Measurements from ENCODE around the gene KRTAP5-8. TPM values are rescaled to one million over a fixed set of nuclear protein-coding genes. Genes with fewer than 3 reads are reported as not detected.

The KRTAP5-8 gene
- total RNA-seq, 6 experiments from 2014 or later, result 0.24 TPM; not detected in 5

GRCh38 chr11:71542382-71542781 is 4.6 kb downstream of the KRTAP5-8 start:
- TF ChIP-seq POLR2A (IDR thresholded peaks at IDR 0.05), result no peak
- WGBS (ENCODE audit: insufficient coverage, low coverage, low lambda C conversion rate, missing lambda C conversion rate), result 60% methylated on average over 2 of the region's 7 CpGs
- Histone ChIP-seq H3K4me3 (no peak overlapping the region), H3K9me3 (no peaks in the 10 kb centered on the region), H3K27me3 (no peaks in the 10 kb centered on the region), H3K36me3 (no peaks in the 10 kb centered on the region), H3K27ac (no peak overlapping the region), H3K4me1 (no peaks in the 10 kb centered on the region)
- no peak for ATAC-seq
- intact Hi-C loops (cut with DNase I), result no loop called here
- DNase-seq, result no peak

DNA sequence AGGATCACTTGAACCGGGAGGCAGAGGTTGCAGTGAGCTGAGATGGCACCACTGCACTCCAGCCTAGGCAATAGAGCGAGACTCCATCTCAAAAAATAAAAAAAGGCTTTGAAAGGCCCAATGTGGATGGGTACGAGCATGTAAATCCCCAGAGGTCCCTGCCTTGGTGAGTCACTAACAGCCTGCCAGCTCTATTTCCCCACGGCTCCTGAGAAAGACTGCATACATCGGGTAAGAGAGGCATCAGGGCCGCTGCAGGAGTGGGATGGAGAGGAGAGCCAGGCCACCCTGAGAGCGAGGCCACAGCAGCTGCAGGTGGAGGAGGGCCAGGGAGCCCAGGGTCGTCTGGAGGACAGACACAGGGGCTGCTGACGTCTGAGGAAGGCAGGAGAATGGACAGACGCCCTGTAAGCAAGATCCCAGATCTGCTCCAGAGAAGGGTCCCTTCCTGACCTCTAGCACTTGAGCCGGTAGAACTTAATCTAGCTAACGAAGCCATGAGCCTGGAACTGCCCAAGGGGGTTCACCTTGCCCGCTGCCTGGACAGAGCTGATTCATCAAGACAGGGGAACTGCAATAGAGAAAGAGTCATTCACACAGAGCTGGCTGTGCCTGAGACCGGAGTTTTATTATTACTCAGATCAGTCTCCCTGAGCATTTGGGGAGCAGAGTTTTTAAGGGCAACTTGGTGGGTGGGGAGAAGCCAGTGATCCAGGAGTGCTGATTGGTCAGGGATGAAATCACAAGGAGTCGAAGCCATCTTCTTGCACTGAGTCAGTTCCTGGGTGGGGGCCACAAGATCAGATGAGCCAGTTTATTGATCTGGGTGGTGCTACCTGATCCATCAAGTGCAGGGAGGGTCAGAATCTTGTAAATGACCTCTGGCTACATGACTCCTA is 5.3 kb downstream of the KRTAP5-8 start:
- intact Hi-C loops (cut with DNase I), result no loop called here
- DNase-seq, result no peak
- no peak for TF ChIP-seq CTCF (IDR thresholded peaks at IDR 0.05)
- TF ChIP-seq POLR2A (IDR thresholded peaks at IDR 0.05), result no peak

DNA sequence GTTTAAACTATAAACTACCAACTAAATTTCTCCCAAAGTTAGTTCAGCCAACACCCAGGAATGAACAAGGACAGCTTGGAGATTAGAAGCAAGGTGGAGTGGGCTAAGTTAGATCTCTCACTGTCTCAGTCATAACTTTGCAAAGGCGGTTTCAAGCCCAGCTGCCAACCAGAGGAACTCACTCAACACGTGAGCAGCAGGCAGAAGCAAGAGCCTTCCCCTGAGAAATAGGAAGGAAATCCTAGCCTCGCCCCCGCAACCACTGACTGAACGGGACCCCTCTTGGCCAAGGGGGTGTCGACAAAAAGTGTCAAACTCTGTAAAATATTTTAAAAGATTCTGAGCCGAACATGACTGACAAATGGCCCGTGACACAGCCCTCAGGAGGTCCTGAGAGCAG is 6.0 kb downstream of the KRTAP5-8 start:
- Histone ChIP-seq H3K4me1 (no peaks in the 10 kb centered on the region), H3K27me3 (no peaks in the 10 kb centered on the region), H3K9me3 (no peaks in the 10 kb centered on the region), H3K27ac (no peak overlapping the region), H3K4me3 (no peak overlapping the region), H3K36me3 (no peaks in the 10 kb centered on the region)
- no peak for TF ChIP-seq CTCF (IDR thresholded peaks at IDR 0.05)
- no peak for TF ChIP-seq POLR2A (IDR thresholded peaks at IDR 0.05)
- 62% methylated on average over 5 of the region's 8 CpGs for WGBS (ENCODE audit: insufficient coverage, low coverage, low lambda C conversion rate, missing lambda C conversion rate)
- ATAC-seq (no peak), DNase-seq (no peak)
- intact Hi-C loops (cut with DNase I), result no loop called here

More for the DNA sequence above, 5.3 kb downstream of the KRTAP5-8 start:
- Histone ChIP-seq H3K36me3 (no peaks in the 10 kb centered on the region), H3K27me3 (no peaks in the 10 kb centered on the region), H3K27ac (no peak overlapping the region), H3K4me1 (no peaks in the 10 kb centered on the region), H3K4me3 (no peak overlapping the region), H3K9me3 (no peaks in the 10 kb centered on the region)
- 91% methylated on average over 6 of the region's 15 CpGs for WGBS (ENCODE audit: insufficient coverage, low coverage, low lambda C conversion rate, missing lambda C conversion rate)
- ATAC-seq, result no peak

DNA sequence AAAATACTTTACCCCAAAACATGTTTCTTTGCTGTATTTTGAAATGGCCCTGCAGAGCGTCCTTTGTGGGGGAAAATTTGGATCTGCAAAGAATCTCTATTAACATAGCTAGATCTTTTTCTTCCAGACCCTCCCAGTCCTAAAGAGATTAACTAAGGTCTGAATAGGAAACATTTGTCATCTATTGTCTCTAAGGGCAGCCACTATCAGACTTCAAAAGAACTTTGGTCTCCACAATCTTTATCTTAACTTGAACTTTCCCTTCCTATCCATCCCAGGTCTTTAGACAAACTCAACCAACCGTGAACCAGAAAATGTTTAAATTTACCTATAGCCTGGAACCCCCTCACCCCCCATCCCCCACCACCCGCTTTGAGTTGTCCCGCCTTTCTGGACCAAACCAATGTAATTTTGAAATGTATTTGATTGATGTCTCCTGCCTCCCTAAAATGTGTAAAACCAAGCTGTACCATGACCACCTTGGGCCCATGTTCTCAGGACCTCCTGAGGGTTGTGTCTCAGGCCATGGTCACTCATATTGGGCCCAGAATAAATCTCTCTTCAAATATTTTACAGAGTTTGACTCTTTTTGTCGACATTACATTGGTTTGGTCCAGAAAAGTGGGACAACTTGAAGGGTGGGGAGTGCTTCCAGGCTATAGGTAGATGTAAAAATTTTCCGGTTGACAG is 6.8 kb downstream of the KRTAP5-8 start:
- H3K4me1 ChIP-seq, result no peaks in the 10 kb centered on the region
- ATAC-seq (no peak), DNase-seq (no peak)
- no peaks in the 10 kb centered on the region for H3K36me3 ChIP-seq
- TF ChIP-seq POLR2A (IDR thresholded peaks at IDR 0.05), result no peak
- TF ChIP-seq CTCF (IDR thresholded peaks at IDR 0.05), result no peak
- no peak overlapping the region for H3K27ac ChIP-seq
- no peak overlapping the region for H3K4me3 ChIP-seq
- no peaks in the 10 kb centered on the region for H3K27me3 ChIP-seq
- WGBS (ENCODE audit: insufficient coverage, low coverage, low lambda C conversion rate, missing lambda C conversion rate), result 86% methylated on average over 6 of the region's 6 CpGs
- intact Hi-C loops (cut with DNase I), result no loop called here
- H3K9me3 ChIP-seq, result no peaks in the 10 kb centered on the region

- ATAC-seq (peak in 3 of 4 donors; percentile 39 to 57 (median 48)), DNase-seq (no peak)
- Histone ChIP-seq H3K27ac (no peak overlapping the region), H3K36me3 (no peaks in the 10 kb centered on the region), H3K27me3 (no peaks in the 10 kb centered on the region), H3K4me1 (no peaks in the 10 kb centered on the region), H3K9me3 (no peaks in the 10 kb centered on the region), H3K4me3 (no peak overlapping the region)
- WGBS (ENCODE audit: insufficient coverage, low coverage, low lambda C conversion rate, missing lambda C conversion rate), result 100% methylated on average over 3 of the region's 12 CpGs
- no peak for TF ChIP-seq CTCF (IDR thresholded peaks at IDR 0.05)
- no peak for TF ChIP-seq POLR2A (IDR thresholded peaks at IDR 0.05)
- intact Hi-C loops (cut with DNase I), result no loop called here
Measured at GRCh38 chr11:71545405-71545966, 7.7 kb downstream of the KRTAP5-8 start.

Measured in right lobe of liver (tissue), 6 donors.